ENCODE data around the gene HSD17B8.

HSD17B8 gene

DNA sequence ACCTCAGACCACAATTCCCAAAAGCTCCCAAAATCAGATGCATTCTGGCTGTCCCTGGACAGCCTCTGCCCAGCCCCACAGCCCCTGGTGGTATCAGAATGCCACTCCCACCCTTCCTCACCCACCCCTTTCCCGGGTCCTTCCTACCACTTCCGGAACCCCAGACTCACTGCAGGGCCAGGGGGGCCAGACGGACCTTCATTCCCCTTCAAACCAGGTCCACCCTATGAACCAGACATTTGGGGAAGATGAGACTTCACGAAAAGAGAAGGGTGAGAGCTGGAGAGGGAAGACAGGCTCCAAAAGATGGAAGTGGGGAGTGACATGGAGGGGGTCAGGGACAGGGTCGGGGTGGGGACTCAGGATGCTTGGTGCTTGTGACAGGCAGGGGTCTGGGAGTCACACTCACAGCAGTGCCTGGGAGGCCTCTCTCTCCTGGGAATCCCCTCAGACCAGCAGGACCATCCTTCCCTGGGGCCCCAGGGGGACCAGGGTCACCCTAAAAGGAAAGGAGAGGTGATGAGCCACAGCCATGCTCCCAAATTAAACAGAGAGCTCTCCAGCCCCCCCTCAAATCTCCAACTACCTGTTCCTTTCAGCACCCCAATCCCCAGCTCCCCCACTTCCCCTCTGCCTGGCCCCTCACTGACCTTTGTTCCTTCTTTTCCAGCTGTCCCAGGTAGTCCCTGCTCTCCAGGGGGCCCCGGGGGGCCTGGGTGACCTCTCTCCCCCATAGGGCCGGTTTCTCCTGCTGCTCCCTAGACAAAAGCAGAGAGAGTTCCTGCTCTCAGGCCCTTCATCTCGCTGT is 32.4 kb upstream of the HSD17B8 start:
- 78 to 79% methylated on average over 8 of the region's 8 CpGs for WGBS, 2 experiments
- H3K27ac ChIP-seq (ENCODE audit: insufficient read depth, low read depth, low read length, poor library complexity, severe bottlenecking): no peak overlapping the region
- H3K27me3 ChIP-seq (ENCODE audit: control insufficient read depth, insufficient read depth, low read length, poor library complexity, severe bottlenecking): no peaks in the 10 kb centered on the region
- no peaks in the 10 kb centered on the region for H3K4me1 ChIP-seq (ENCODE audit: control insufficient read depth, insufficient read depth, low read length)
- H3K36me3 ChIP-seq (ENCODE audit: control insufficient read depth, insufficient read depth, low read length): no peaks in the 10 kb centered on the region
- no peaks in the 10 kb centered on the region for H3K9me3 ChIP-seq (ENCODE audit: control insufficient read depth, low read length)
- no peak overlapping the region for H3K4me3 ChIP-seq (ENCODE audit: insufficient read depth, low read depth, low read length)

DNA sequence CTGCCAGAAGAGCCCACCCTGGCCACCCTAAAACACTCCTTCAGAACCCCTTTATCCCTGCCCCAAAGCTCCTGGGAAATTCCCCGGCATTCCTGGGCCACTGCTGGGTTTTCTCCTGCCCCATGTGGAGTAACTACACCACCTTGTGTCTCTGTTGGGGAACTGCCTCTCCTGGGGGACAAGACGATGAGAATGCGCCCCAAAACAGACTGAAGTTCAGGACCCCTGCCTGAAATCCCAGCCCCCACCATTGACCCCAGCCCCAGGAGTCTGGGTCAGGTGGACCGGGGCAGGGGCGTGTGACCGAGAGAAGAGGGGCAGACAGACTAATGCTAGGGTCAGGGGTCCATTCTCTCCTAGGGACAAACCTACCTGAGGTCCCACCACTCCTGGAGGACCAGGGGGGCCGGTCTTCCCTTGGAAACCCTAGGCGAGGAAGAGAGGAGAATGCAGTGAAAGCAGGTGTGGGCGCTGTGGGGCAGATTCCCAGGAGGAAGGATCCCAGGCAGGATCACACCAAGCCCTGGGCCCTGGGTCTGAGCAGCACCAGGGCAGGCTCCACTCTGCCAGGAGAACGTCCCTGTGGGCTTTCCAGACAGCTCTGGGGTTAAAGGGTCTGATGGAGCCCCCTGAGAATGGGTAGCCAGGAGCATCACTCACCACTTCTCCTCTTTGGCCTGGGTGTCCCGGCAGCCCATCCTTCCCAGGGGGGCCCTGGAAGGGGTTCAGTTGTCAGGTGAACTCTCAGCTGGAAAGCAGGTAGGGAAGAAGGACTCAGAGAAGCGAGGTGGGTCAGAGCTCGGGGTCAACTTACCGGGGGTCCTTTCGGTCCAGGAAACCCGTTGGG is 31.5 kb upstream of the HSD17B8 start:
- H3K36me3 ChIP-seq (ENCODE audit: control insufficient read depth, insufficient read depth, low read length): no peaks in the 10 kb centered on the region
- no peaks in the 10 kb centered on the region for H3K4me1 ChIP-seq (ENCODE audit: control insufficient read depth, insufficient read depth, low read length)
- H3K27me3 ChIP-seq (ENCODE audit: control insufficient read depth, insufficient read depth, low read length, poor library complexity, severe bottlenecking): no peaks in the 10 kb centered on the region
- no peak overlapping the region for H3K4me3 ChIP-seq (ENCODE audit: insufficient read depth, low read depth, low read length)
- H3K9me3 ChIP-seq (ENCODE audit: control insufficient read depth, low read length): no peaks in the 10 kb centered on the region
- 79 to 81% methylated on average over 16 of the region's 16 CpGs for whole genome bisulfite sequencing, 2 experiments
- no peak overlapping the region for H3K27ac ChIP-seq (ENCODE audit: insufficient read depth, low read depth, low read length, poor library complexity, severe bottlenecking)

DNA sequence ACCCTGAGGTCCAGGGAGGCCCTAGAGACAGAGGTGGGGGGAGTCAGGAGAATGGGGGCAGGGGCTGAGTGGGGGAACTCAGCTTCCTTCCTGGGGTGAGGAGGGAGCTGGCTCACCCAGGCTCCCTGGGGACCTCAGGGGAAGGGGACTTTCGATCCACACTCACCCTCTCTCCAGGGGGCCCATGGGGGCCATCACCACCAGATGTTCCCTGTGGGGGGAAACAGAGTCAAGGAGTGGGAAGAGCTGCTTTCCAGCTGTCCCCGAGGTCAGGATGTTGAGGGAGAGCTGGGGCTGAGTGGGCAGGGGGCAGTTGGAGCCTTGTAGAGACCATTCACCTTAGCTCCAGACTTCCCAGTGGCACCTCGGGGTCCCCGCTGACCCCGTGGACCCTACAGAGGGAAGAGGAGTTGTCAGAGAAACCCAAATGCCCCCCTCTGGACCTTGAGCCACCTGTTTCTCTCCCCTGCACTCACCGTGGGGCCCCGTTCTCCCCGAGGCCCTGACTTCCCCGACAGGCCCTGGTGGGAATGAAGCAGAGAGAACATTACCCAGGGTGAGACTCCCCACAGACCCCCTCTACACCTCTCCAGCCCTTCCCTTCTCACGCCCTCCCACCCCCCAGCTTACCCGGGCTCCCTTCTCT is 30.8 kb upstream of the HSD17B8 start:
- Histone ChIP-seq H3K4me3 (ENCODE audit: insufficient read depth, low read depth, low read length) (no peak overlapping the region), H3K9me3 (ENCODE audit: control insufficient read depth, low read length) (no peaks in the 10 kb centered on the region), H3K27me3 (ENCODE audit: control insufficient read depth, insufficient read depth, low read length, poor library complexity, severe bottlenecking) (no peaks in the 10 kb centered on the region), H3K36me3 (ENCODE audit: control insufficient read depth, insufficient read depth, low read length) (no peaks in the 10 kb centered on the region), H3K4me1 (ENCODE audit: control insufficient read depth, insufficient read depth, low read length) (no peaks in the 10 kb centered on the region), H3K27ac (ENCODE audit: insufficient read depth, low read depth, low read length, poor library complexity, severe bottlenecking) (no peak overlapping the region)
- WGBS, 2 experiments: 82 to 88% methylated on average over 10 of the region's 11 CpGs

DNA sequence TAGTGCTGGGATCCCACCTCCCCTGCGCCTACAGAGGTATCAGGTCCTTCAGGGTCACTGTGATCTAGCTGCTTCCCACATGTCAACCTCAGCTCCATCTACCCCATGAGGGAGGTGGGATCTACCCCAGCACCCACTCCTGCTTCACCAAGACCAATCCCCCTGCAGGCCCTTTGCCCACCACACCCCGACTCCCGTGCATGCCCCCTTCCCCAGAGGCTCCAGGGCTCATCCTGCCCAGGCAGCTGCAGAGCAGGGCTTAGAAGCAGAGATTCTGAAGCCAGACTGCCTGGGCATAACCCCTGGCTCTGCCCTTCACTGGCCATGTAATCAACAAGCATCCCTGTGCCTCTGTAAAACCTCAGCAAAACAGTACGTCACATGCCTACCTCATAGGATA is 29.7 kb upstream of the HSD17B8 start:
- Histone ChIP-seq H3K36me3 (ENCODE audit: control insufficient read depth, insufficient read depth, low read length) (no peaks in the 10 kb centered on the region), H3K27ac (ENCODE audit: insufficient read depth, low read depth, low read length, poor library complexity, severe bottlenecking) (no peak overlapping the region), H3K4me3 (ENCODE audit: insufficient read depth, low read depth, low read length) (no peak overlapping the region), H3K9me3 (ENCODE audit: control insufficient read depth, low read length) (no peaks in the 10 kb centered on the region), H3K27me3 (ENCODE audit: control insufficient read depth, insufficient read depth, low read length, poor library complexity, severe bottlenecking) (no peaks in the 10 kb centered on the region), H3K4me1 (ENCODE audit: control insufficient read depth, insufficient read depth, low read length) (no peaks in the 10 kb centered on the region)
- 93 to 94% methylated on average over 4 of the region's 4 CpGs for WGBS, 2 experiments

DNA sequence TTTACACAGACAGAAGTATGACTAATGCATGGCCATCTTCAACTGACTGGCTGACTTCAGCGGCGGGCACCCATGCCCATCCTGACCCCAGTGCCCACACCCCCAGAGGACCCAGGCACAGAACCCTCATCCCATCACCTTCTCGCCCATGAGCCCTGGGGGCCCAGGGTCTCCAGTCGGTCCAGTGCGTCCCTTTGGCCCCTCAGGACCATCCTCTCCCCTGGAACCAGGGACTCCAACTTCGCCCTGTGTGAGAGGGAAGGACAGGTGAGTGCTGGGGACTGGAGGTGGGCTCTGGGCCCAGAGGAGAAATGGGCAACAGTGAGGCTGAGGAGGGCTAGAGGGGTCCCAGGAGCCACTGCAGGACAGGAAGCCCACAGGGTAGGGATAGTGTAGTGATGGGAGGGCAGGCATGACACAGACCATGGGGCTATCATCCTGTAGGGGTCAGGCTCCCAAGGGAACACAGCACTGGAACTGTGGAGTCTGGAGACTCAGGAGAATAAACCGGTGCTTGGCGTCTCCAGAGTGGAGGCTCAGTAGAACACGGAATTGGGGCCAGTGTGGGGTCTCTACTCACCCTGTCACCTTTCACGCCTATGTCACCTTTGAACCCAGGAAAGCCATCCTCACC is 28.9 kb upstream of the HSD17B8 start:
- no peaks in the 10 kb centered on the region for H3K4me1 ChIP-seq (ENCODE audit: control insufficient read depth, insufficient read depth, low read length)

DNA sequence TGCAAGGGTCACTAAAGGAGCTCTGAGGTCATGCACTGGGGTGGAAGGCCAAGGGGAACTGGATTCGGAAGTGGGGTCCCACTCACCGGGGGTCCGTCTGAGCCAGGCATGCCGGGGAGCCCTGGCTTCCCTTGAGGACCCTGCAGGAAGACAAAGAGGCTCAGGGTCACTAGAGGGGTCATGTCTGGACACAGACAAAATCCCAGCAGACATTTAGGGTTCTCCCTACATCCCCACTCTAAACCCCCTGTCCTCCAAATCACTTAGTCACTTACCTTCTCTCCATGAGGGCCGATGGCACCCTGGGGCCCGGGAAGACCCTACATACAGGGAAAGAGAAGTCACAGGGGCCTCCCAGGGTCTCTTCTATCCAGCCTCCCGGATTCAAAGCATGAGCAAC is 27.5 kb upstream of the HSD17B8 start:
- Histone ChIP-seq H3K27ac (ENCODE audit: insufficient read depth, low read depth, low read length, poor library complexity, severe bottlenecking) (no peak overlapping the region), H3K4me1 (ENCODE audit: control insufficient read depth, insufficient read depth, low read length) (no peaks in the 10 kb centered on the region), H3K27me3 (ENCODE audit: control insufficient read depth, insufficient read depth, low read length, poor library complexity, severe bottlenecking) (no peaks in the 10 kb centered on the region), H3K9me3 (ENCODE audit: control insufficient read depth, low read length) (no peaks in the 10 kb centered on the region), H3K4me3 (ENCODE audit: insufficient read depth, low read depth, low read length) (no peak overlapping the region), H3K36me3 (ENCODE audit: control insufficient read depth, insufficient read depth, low read length) (no peaks in the 10 kb centered on the region)
- 89 to 95% methylated on average over 7 of the region's 7 CpGs for WGBS, 2 experiments

More for the DNA sequence above, 28.9 kb upstream of the HSD17B8 start:
- H3K4me3 ChIP-seq (ENCODE audit: insufficient read depth, low read depth, low read length): no peak overlapping the region
- H3K27me3 ChIP-seq (ENCODE audit: control insufficient read depth, insufficient read depth, low read length, poor library complexity, severe bottlenecking): no peaks in the 10 kb centered on the region
- H3K9me3 ChIP-seq (ENCODE audit: control insufficient read depth, low read length): no peaks in the 10 kb centered on the region
- H3K36me3 ChIP-seq (ENCODE audit: control insufficient read depth, insufficient read depth, low read length): no peaks in the 10 kb centered on the region
- no peak overlapping the region for H3K27ac ChIP-seq (ENCODE audit: insufficient read depth, low read depth, low read length, poor library complexity, severe bottlenecking)
- WGBS, 2 experiments: 81 to 88% methylated on average over 10 of the region's 10 CpGs

DNA sequence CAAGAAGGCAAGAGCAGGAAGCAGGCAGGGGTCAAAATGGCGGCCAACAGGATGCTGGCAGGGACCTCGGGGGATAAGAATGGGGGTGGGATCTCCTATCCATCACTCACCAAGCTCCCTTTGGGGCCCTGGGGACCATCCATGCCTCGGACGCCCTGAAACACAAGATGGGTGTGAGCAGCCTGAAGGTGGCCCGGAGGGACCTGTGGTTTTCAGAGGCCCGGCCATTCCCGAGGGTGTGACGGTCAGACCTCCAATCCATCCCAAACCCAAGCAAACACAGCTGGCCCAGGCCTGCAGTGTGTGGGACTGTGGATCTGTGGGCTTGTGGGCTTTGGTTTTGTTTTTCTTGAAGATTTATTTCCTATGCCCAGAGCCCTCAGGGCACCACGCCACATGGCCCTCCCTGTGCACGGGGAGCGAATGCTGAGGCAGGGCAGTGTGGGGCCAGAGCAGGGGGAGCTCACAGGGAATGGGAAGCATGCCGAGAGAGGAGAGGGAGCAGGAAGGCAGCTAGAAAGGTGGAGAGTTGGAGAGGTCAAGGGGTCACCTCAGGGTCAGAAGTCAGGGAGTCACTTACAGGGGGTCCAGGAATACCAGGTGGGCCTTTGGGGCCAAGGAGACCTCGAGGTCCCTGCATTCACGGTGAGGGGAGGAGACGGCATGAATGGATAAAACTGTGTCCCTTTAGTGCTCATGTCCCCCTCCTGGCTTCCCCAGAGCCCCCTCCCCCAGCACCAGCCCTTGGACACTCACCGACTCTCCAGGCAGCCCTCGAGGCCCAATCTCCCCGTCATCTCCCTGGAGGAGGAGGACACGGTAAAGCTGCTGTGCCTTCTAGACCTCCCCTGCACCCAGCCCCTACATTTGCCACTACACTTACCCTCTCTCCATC is 26.7 kb upstream of the HSD17B8 start:
- H3K9me3 ChIP-seq (ENCODE audit: control insufficient read depth, low read length): no peaks in the 10 kb centered on the region
- H3K4me1 ChIP-seq (ENCODE audit: control insufficient read depth, insufficient read depth, low read length): no peaks in the 10 kb centered on the region
- no peaks in the 10 kb centered on the region for H3K27me3 ChIP-seq (ENCODE audit: control insufficient read depth, insufficient read depth, low read length, poor library complexity, severe bottlenecking)
- H3K27ac ChIP-seq (ENCODE audit: insufficient read depth, low read depth, low read length, poor library complexity, severe bottlenecking): no peak overlapping the region
- 90% methylated on average over 19 of the region's 19 CpGs for WGBS, 2 experiments
- H3K4me3 ChIP-seq (ENCODE audit: insufficient read depth, low read depth, low read length): no peak overlapping the region
- no peaks in the 10 kb centered on the region for H3K36me3 ChIP-seq (ENCODE audit: control insufficient read depth, insufficient read depth, low read length)

DNA sequence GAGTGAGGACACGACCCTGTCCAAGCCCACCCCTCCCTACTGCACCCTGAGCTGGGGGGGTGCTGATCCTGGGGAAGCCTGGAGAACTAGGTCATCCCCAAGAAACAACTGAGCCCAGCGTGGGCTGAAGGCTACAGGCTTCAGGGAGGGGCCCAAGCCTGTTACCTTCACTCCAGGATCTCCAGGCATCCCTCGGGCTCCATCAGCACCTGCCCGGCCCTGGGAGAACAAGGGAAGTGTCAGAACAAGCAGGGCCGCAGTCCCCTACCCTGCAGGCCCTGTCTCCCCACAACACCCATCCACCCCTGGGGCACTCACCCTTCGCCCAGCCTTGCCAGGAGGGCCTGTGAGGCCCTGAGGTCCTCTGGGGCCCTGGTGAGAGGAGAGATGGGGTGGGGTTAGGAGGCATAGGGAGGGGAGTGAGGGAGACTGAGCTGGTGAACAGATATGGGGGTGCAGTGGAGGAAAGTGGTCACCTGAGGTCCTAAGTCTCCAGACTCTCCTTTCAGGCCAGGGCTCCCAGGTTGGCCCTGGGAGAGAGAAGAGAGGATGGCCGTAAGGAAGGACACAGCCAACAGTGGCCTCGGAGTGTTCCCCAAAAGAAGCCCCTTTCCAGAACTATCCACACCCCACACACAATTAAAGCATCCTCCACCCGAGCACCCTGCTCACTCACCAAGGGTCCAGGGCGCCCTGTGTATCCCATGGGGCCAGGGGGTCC is 25.5 kb upstream of the HSD17B8 start:
- H3K4me1 ChIP-seq (ENCODE audit: control insufficient read depth, insufficient read depth, low read length): no peaks in the 10 kb centered on the region
- no peak overlapping the region for H3K27ac ChIP-seq (ENCODE audit: insufficient read depth, low read depth, low read length, poor library complexity, severe bottlenecking)
- H3K27me3 ChIP-seq (ENCODE audit: control insufficient read depth, insufficient read depth, low read length, poor library complexity, severe bottlenecking): no peaks in the 10 kb centered on the region
- no peaks in the 10 kb centered on the region for H3K36me3 ChIP-seq (ENCODE audit: control insufficient read depth, insufficient read depth, low read length)
- H3K9me3 ChIP-seq (ENCODE audit: control insufficient read depth, low read length): no peaks in the 10 kb centered on the region
- no peak overlapping the region for H3K4me3 ChIP-seq (ENCODE audit: insufficient read depth, low read depth, low read length)
- 85 to 91% methylated on average over 9 to 10 of the region's 10 CpGs for WGBS, 2 experiments

DNA sequence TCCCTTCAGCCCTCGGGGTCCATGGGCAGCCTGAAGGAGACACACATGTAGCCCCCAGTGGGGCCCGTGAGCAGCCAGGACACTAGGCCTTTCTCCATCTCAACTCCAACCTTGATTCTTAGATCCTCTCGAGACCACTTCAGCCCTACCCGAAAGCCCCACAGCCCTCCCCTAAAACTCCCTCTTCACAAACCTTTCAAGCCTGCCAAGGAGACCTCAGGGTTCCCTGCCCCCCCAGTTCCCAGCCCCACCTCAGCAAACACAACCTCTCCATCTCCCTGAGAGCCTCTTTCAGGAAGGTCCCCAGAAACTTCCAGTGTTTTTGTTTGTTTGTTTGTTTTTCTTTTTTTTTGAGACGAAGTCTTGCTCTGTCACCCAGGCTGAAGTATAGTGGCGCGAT is 23.3 kb upstream of the HSD17B8 start:
- no peaks in the 10 kb centered on the region for H3K36me3 ChIP-seq (ENCODE audit: control insufficient read depth, insufficient read depth, low read length)
- H3K4me1 ChIP-seq (ENCODE audit: control insufficient read depth, insufficient read depth, low read length): no peaks in the 10 kb centered on the region
- WGBS, 2 experiments: 89 to 92% methylated on average over 7 of the region's 7 CpGs
- no peak overlapping the region for H3K4me3 ChIP-seq (ENCODE audit: insufficient read depth, low read depth, low read length)
- no peaks in the 10 kb centered on the region for H3K9me3 ChIP-seq (ENCODE audit: control insufficient read depth, low read length)
- H3K27ac ChIP-seq (ENCODE audit: insufficient read depth, low read depth, low read length, poor library complexity, severe bottlenecking): no peak overlapping the region
- peaks cover 2% of the 10 kb centered on the region for H3K27me3 ChIP-seq (ENCODE audit: control insufficient read depth, insufficient read depth, low read length, poor library complexity, severe bottlenecking)
